ENCODE measurements around the gene TSTD1.
"Not testable (repeated sequence)": the region's sequence is repeated elsewhere in the genome, so short reads cannot be mapped to it uniquely, and the experiment has no call there.

Gene TSTD1

GRCh38 chr1:160997323-160998038 lies 41.3 kb downstream of the TSTD1 start:
- DNase-seq (ENCODE audit: insufficient read length, low spot score) (no peak), FAIRE-seq (no peak)
- no peak for TF ChIP-seq POLR2A (IDR thresholded peaks at IDR 0.05; ENCODE audit: low read depth, low read length)

- no peak for TF ChIP-seq POLR2A (IDR thresholded peaks at IDR 0.05; ENCODE audit: low read depth, low read length)
- FAIRE-seq (peak; percentile 69), DNase-seq (ENCODE audit: insufficient read length, low spot score) (peak; percentile 49)
Observed at GRCh38 chr1:160996178-160996577, 42.6 kb downstream of the TSTD1 start.

- no peak for FAIRE-seq
- no peak for DNase-seq (ENCODE audit: insufficient read length, low spot score)
- no peak for TF ChIP-seq POLR2A (IDR thresholded peaks at IDR 0.05; ENCODE audit: low read depth, low read length)
Observed at GRCh38 chr1:160993544-160994193, 45.1 kb downstream of the TSTD1 start.

DNA sequence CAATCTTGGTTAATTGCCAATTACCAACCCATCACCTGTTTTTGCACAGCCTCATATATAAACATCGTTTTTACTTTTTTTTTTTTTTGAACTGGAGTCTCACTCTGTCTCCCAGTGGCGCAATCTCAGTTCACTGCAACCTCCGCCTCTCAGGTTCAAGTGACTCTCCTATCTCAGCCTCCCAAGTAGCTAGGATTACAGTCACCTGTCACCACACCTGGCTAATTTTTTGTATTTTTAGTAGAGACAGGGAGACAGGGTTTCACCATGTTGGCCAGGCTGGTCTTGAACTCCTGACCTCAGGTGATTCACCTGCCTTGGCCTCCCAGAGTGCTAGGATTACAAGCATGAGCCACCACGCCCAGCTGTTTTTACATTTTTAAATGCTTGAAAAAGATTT lies 46.7 kb downstream of the TSTD1 start:
- DNase-seq (ENCODE audit: insufficient read length, low spot score); FAIRE-seq: not testable (repeated sequence)

Data from H54 (cell line).